Lower leg skin (tissue), 4 donors: ENCODE measurements around the gene CHST12. TPM values are rescaled to one million over a fixed set of nuclear protein-coding genes. Genes with fewer than 3 reads are reported as not detected.

Source experiments
- DNase-seq, 2 donors: peaks; one replicate each; pipeline ENCODE4 v3.0.0-alpha.2; 2019; ENCODE audit warnings: low spot score in 2 of 2
- H3K4me3 ChIP-seq: fragments of 200-600 bp; sonication (generic); 2 replicates; pipeline ENCODE4 v1.5.1; 2017; ENCODE audit warnings: mild to moderate bottlenecking, low read depth; ENCODE audit not compliant: poor library complexity, severe bottlenecking
- POLR2A ChIP-seq, 2 donors: fragments of 450-650 bp; IDR thresholded peaks; one replicate each; pipeline ENCODE4 v1.6.1; 2016 to 2017; ENCODE audit warnings: antibody characterized with exemption in 2 of 2, mild to moderate bottlenecking in 1 of 2, moderate library complexity in 1 of 2
- WGBS, 2 donors: methylation state at CpG; one replicate each; pipeline ENCODE4 v1.1.5; 2018; 5-methylcytosine and 5-hydroxymethylcytosine counted together
- intact Hi-C: fragments of 100-400 bp; cut with DNase I; formaldehyde crosslinking; loops from one replicate; pipeline ENCODE4 v1.15.0; 2023; ENCODE audit warnings: low total_unique reads
- total RNA-seq, 4 donors: library from RNA; depleted of rRNA; stranded (reverse); fragments of >200 nt; gene quantifications; one replicate each; pipeline ENCODE4 v1.1.0, GENCODE V29; 2016
- TF ChIP-seq, protein P1 (sequence below), 3 donors: fragments of 450-650 bp; IDR thresholded peaks; one replicate each; pipeline ENCODE4 v1.5.1; 2016; ENCODE audit warnings: antibody characterized with exemption in 3 of 3, mild to moderate bottlenecking in 3 of 3, moderate library complexity in 2 of 3

Gene CHST12
- total RNA-seq, 4 donors from 2014 or later: 23.7 to 34.3 (median 26.8) TPM

DNA sequence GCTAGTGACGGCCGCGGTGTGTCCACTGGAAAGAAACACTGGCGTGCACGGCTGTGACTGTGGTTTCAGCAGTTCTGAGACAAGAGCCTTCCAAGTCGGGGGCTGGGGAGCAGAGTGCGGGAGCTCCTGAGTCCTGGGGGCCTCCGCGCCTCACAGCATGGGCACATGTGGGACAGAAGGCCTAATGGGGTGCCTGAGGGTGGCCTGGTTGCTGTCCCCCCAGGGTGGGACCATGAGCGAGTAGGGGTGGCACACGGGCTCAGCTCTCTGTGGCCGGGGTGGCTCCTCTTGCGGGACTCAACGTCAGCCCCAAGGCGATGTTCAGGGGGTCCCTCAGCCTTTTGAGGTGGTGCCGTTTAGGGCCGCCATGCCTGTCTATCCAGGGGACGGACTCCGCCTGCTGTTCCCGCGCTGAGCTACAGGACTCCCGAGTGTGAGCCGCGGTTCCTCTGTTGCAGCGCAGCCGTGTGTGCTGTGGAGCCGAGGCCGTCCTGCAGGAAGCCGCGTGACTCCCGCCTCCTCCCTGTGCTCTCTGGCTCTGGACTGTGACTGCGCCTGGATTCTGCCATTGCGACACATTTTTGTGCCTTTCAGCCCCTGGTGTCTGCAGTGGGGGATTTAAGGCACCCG lies 23.5 kb upstream of the CHST12 start:
- DNase-seq: no peak
- WGBS, 2 donors: 90 to 94% methylated on average over 32 to 34 of the region's 34 CpGs
- no peak overlapping the region for H3K4me3 ChIP-seq
- TF ChIP-seq, protein P1, sequence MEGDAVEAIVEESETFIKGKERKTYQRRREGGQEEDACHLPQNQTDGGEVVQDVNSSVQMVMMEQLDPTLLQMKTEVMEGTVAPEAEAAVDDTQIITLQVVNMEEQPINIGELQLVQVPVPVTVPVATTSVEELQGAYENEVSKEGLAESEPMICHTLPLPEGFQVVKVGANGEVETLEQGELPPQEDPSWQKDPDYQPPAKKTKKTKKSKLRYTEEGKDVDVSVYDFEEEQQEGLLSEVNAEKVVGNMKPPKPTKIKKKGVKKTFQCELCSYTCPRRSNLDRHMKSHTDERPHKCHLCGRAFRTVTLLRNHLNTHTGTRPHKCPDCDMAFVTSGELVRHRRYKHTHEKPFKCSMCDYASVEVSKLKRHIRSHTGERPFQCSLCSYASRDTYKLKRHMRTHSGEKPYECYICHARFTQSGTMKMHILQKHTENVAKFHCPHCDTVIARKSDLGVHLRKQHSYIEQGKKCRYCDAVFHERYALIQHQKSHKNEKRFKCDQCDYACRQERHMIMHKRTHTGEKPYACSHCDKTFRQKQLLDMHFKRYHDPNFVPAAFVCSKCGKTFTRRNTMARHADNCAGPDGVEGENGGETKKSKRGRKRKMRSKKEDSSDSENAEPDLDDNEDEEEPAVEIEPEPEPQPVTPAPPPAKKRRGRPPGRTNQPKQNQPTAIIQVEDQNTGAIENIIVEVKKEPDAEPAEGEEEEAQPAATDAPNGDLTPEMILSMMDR (IDR thresholded peaks at IDR 0.05): no peak
- no peak for TF ChIP-seq POLR2A (IDR thresholded peaks at IDR 0.05)
- intact Hi-C loops: no loop called here

DNA sequence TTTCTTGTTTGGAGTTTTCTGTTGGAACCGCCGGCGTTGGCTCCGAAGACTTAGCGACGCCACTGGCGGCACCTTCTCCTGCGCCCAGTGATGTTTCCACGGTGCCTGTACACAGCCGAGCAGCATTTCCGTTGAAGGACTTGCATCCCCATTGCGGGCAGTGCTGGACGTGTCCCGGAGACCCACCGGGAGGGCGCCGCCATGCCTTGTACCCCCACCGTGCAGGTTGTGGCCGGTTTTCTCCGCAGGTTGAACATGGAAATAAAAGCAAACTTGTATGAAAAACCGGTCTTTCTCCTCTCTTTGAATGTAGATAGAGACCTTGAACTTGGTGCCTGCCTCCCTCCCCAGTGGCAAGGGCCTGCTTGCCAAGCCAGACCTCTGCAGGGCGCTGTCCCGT lies 22.9 kb upstream of the CHST12 start:
- intact Hi-C loops: no loop called here
- no peak for DNase-seq
- TF ChIP-seq, protein P1 (IDR thresholded peaks at IDR 0.05): no peak
- no peak for TF ChIP-seq POLR2A (IDR thresholded peaks at IDR 0.05)
- WGBS, 2 donors: 92 to 95% methylated on average over 23 of the region's 23 CpGs
- H3K4me3 ChIP-seq: no peak overlapping the region

DNA sequence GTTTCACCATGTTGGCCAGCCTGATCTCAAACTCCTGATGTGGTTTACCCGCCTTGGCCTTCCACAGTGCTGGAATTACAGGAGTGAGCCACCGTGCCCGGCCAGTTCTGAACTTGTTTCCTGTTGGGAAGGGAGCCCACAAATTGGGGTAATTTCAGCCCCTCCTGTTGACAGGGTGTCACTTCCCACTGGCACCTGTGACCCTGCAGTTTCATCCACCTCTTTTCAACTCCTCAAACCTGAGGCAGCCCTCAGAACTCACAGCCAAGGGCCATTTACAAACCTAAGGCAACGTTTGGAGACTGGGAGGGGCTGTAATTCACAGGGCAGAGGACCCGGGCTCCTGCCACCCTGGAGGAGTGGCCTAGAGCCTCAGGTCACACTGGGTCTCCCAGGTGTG lies 22.2 kb upstream of the CHST12 start:
- no peak overlapping the region for H3K4me3 ChIP-seq
- intact Hi-C loops: no loop called here
- no peak for DNase-seq
- no peak for TF ChIP-seq POLR2A (IDR thresholded peaks at IDR 0.05)
- TF ChIP-seq, protein P1 (IDR thresholded peaks at IDR 0.05): no peak
- WGBS, 2 donors: 34 to 43% methylated on average over 5 of the region's 5 CpGs

DNA sequence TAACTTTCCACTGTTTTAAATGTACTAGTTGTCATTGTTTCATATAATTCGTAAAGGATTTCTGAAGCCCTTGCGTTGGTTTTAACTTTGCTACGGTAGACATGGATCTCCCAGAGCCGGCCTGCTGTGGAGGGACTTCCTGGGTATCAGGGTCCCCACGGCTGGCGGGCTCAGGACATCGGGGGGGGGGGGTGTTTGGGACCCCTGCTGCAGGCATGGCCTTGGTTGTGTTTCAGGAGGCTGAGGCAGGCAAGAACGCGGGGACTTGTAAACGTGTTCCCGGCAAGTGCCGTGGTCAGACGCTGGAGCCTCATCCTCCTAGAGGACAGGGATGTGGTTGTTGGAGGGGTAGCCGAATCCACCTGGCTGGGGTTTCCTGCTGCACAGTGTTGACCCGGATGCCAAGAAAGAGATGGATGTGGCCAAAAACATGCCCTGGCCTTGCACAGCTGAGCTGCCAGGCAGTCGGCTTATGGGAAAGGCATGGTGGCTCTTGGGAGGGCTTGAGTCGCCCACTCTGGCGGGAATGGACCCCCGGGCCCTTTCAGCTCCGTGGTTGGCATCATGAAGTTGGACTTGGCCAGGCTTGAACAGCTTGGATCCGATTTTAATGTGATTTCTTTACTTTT lies 21.4 kb upstream of the CHST12 start:
- no peak overlapping the region for H3K4me3 ChIP-seq
- WGBS, 2 donors: 87 to 89% methylated on average over 20 to 21 of the region's 21 CpGs
- intact Hi-C loops: no loop called here
- no peak for DNase-seq
- TF ChIP-seq, protein P1 (IDR thresholded peaks at IDR 0.05): no peak

DNA sequence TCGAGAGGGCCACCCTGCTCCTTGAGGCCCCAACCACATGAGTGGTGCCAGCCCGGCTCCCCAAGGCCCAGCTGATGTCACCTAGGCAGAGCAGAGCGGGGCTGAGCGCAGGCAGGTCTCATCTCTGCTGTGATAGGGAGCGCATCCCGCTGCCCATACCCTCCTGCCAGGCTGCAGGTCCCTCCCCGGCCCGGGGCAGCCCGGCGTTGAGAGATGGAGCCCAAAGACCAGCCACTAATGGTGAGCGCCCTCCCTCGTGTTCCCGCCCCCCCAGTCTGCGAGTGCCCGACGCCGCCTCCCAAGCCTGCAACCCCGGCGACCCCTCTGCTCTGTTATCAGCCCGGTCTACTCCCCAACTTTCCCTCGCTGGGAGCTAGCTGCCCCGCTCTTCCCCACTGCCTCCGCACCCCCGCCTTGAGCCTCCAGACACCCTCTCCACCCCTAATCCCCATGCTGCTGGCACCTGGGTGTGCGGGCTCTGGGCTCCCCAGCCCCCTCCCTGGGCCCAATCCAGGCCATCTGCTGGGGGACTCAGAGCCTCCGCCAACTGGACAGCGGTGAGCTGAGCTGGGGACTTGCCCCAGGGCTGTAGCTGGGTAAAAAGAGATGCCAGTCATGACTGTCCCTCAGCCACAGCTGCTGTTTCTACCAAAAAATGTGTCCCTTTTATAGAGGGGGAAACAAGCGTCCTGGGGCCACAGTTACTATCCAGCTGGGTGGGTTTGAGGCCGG lies 19.7 kb upstream of the CHST12 start:
- H3K4me3 ChIP-seq: no peak overlapping the region
- WGBS, 2 donors: 82 to 86% methylated on average over 26 to 27 of the region's 29 CpGs
- TF ChIP-seq POLR2A (IDR thresholded peaks at IDR 0.05): no peak
- TF ChIP-seq, protein P1 (IDR thresholded peaks at IDR 0.05): no peak

More for the DNA sequence above, 19.7 kb upstream of the CHST12 start:
- intact Hi-C loops: no loop called here
- DNase-seq: no peak
